ENCODE data around the gene INPP5A. TPM values are rescaled to one million over a fixed set of nuclear protein-coding genes. Genes with fewer than 3 reads are reported as not detected.

INPP5A gene
- total and polyA plus RNA-seq, 2 donors (not counting 1 experiment from before 2014, with no cell fraction given) = 9.3 to 87.8 TPM

DNA sequence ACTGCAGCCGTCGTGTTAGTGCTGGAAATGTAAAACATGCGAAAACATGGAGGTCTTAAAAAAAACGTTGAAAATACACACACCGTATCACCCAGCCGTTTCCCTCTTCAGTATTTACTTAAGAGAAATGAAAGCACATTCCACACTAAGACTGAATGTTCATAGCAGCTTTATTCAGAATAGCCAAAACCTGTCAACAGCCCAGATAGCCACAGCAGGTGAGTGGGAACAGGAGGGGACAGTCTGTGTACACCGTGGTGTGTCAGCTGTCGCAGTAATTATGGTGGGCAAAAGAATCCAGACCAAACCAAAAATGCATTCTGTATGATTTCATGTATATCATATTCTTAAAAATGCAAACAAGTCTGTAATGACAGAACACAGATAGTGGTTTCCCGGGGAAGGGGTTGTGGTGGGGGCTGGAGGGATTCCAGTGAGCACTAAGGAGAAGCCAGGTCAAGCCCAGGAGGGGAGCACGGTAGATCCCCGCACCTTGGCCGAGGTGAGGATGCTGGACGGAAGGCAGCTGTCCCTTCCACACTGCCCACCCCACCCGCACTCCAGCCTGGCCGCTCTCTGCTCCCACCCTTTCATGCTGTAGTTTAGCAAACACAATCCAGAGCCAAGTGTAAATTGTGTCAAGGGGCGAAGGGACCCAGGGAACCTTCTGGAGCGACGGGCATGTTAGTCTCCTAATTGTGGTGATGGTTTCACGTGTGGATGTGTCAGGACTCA is 124.8 kb downstream of the INPP5A start:
- H3K27ac ChIP-seq (ENCODE audit: low read length in 2 of 2) = no peak overlapping the region

More for the DNA sequence above, 124.8 kb downstream of the INPP5A start:
- Histone ChIP-seq H3K79me2 (ENCODE audit: control insufficient read depth, insufficient read depth, low read length) (no peaks in the 10 kb centered on the region), H3K4me1 (ENCODE audit: control insufficient read depth in 2 of 2, insufficient read depth in 2 of 2, low read length in 2 of 2) (peaks cover 0 to 3% of the 10 kb centered on the region in 2 donors), H3K4me2 (replicated peaks; ENCODE audit: low read depth, low read length, poor library complexity, severe bottlenecking) (no peak overlapping the region), H3K9me3 (ENCODE audit: control extremely low read depth in 1 of 3, control insufficient read depth in 2 of 3, insufficient read depth in 1 of 3, low read length in 2 of 3) (no peaks in the 10 kb centered on the region), H3K36me3 (replicated peaks in 1 of 2; ENCODE audit: control extremely low read depth in 1 of 2, control insufficient read depth in 1 of 2, extremely low read depth in 1 of 2, insufficient read depth in 2 of 2, low read length in 1 of 2) (peaks cover 0 to 22% of the 10 kb centered on the region in 2 experiments), H3K4me3 (ENCODE audit: control extremely low read depth in 1 of 5, extremely low read depth in 1 of 5, insufficient read depth in 1 of 5, low read depth in 2 of 5, low read length in 4 of 5) (no peak overlapping the region), H3K9ac (ENCODE audit: low read length) (no peak overlapping the region), H2AFZ (ENCODE audit: insufficient read depth, low read depth, low read length, poor library complexity, severe bottlenecking) (no peak overlapping the region), H3K27me3 (replicated peaks in 1 of 4; ENCODE audit: control extremely low read depth in 1 of 4, control insufficient read depth in 3 of 4, insufficient read depth in 4 of 4, low read length in 3 of 4) (no peaks in the 10 kb centered on the region), H4K20me1 (ENCODE audit: control insufficient read depth, insufficient read depth, low read length, poor library complexity, severe bottlenecking) (peaks cover 5% of the 10 kb centered on the region)
- POLR2A ChIA-PET = no interaction called here
- H3K9me3 Mint-ChIP-seq (ENCODE audit: insufficient read depth) = no peaks in the 10 kb centered on the region
- H3K4me1 Mint-ChIP-seq = no peaks in the 10 kb centered on the region
- intact Hi-C loops (cut with micrococcal nuclease) = no loop called here
- DNase-seq (no peak), ATAC-seq (ENCODE audit: low read depth) (no peak)
- 98% methylated on average over 12 of the region's 19 CpGs for WGBS (ENCODE audit: insufficient coverage)
- H3K27ac Mint-ChIP-seq = no peak overlapping the region
- CTCF ChIA-PET = no interaction called here
- H3K27me3 Mint-ChIP-seq = no peaks in the 10 kb centered on the region
- no peak overlapping the region for H3K4me3 Mint-ChIP-seq
- no peak for TF ChIP-seq EZH2 (IDR thresholded peaks at IDR 0.05; ENCODE audit: borderline replicate concordance, insufficient read depth, low read depth, low read length, poor library complexity, severe bottlenecking)
- TF ChIP-seq, protein P1, sequence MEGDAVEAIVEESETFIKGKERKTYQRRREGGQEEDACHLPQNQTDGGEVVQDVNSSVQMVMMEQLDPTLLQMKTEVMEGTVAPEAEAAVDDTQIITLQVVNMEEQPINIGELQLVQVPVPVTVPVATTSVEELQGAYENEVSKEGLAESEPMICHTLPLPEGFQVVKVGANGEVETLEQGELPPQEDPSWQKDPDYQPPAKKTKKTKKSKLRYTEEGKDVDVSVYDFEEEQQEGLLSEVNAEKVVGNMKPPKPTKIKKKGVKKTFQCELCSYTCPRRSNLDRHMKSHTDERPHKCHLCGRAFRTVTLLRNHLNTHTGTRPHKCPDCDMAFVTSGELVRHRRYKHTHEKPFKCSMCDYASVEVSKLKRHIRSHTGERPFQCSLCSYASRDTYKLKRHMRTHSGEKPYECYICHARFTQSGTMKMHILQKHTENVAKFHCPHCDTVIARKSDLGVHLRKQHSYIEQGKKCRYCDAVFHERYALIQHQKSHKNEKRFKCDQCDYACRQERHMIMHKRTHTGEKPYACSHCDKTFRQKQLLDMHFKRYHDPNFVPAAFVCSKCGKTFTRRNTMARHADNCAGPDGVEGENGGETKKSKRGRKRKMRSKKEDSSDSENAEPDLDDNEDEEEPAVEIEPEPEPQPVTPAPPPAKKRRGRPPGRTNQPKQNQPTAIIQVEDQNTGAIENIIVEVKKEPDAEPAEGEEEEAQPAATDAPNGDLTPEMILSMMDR (IDR thresholded peaks at IDR 0.05) = no peak
